IMR-90 (cell line): ENCODE measurements around the gene SLCO2B1.

Experiments
- BHLHE40 ChIP-seq: fragments of 150-350 bp; IDR thresholded peaks from 2 replicates; pipeline ENCODE4 v1.6.1; 2016; ENCODE audit warnings: mild to moderate bottlenecking, low read depth, low read length
- CEBPB ChIP-seq: IDR thresholded peaks from 2 replicates; pipeline ENCODE4 v1.6.1; 2012; ENCODE audit warnings: low read depth, low read length, improper control_type of control experiment
- CHD1 ChIP-seq: IDR thresholded peaks from 2 replicates; pipeline ENCODE4 v1.6.1; 2012; ENCODE audit warnings: low read depth, low read length, improper control_type of control experiment
- CTCF ChIP-seq: conservative IDR thresholded peaks from 2 replicates; pipeline ENCODE4 v1.5.1; 2012; ENCODE audit warnings: mild to moderate bottlenecking, low read depth, low read length, improper control_type of control experiment
- ELK1 ChIP-seq: fragments of 150-350 bp; IDR thresholded peaks from 2 replicates; pipeline ENCODE4 v1.6.1; 2016; ENCODE audit warnings: low read depth, mild to moderate bottlenecking, low read length, moderate library complexity, borderline replicate concordance
- FOS ChIP-seq: fragments of 150-350 bp; IDR thresholded peaks from 2 replicates; pipeline ENCODE4 v1.6.1; 2016; ENCODE audit warnings: low read depth, low read length
- MAFK ChIP-seq: IDR thresholded peaks from 2 replicates; pipeline ENCODE4 v1.6.1; 2012; ENCODE audit warnings: low read depth, low read length, improper control_type of control experiment
- MAZ ChIP-seq: IDR thresholded peaks from 2 replicates; pipeline ENCODE4 v1.6.1; 2012; ENCODE audit warnings: low read depth, mild to moderate bottlenecking, low read length, improper control_type of control experiment, moderate library complexity, borderline replicate concordance
- MXI1 ChIP-seq: IDR thresholded peaks from 2 replicates; pipeline ENCODE4 v1.6.1; 2012; ENCODE audit warnings: low read depth, mild to moderate bottlenecking, low read length, moderate library complexity, borderline replicate concordance
- POLR2A ChIP-seq: IDR thresholded peaks from 2 replicates; pipeline ENCODE4 v1.6.1; 2012; ENCODE audit warnings: mild to moderate bottlenecking, low read depth, low read length
- RAD21 ChIP-seq: IDR thresholded peaks from 2 replicates; pipeline ENCODE4 v1.6.1; 2012; ENCODE audit warnings: low read length, improper control_type of control experiment
- RCOR1 ChIP-seq: IDR thresholded peaks from 2 replicates; pipeline ENCODE4 v1.6.1; 2012; ENCODE audit warnings: mild to moderate bottlenecking, low read length, improper control_type of control experiment; ENCODE audit not compliant: insufficient replicate concordance
- RFX5 ChIP-seq: IDR thresholded peaks from 2 replicates; pipeline ENCODE4 v1.8.0; 2012; ENCODE audit warnings: low read depth, mild to moderate bottlenecking, low read length, moderate library complexity
- USF2 ChIP-seq: fragments of 150-350 bp; IDR thresholded peaks from 2 replicates; pipeline ENCODE4 v1.6.1; 2017; ENCODE audit warnings: mild to moderate bottlenecking, antibody characterized with exemption, low read length, low read depth

GRCh38 chr11:75189911-75190310 lies 39.0 kb downstream of the SLCO2B1 start:
- no peak for TF ChIP-seq USF2
- no peak for TF ChIP-seq CTCF
- no peak for TF ChIP-seq POLR2A
- no peak for TF ChIP-seq CEBPB
- no peak for TF ChIP-seq BHLHE40
- TF ChIP-seq MXI1: no peak
- TF ChIP-seq MAFK: no peak
- TF ChIP-seq FOS: no peak
- no peak for TF ChIP-seq RFX5
- no peak for TF ChIP-seq RAD21
- no peak for TF ChIP-seq ELK1
- no peak for TF ChIP-seq MAZ
- no peak for TF ChIP-seq RCOR1
- no peak for TF ChIP-seq CHD1
